Prostate gland (tissue), 2 donors: ENCODE measurements around the gene AQP12B. TPM values are rescaled to one million over a fixed set of nuclear protein-coding genes. Genes with fewer than 3 reads are reported as not detected.

Source experiments
- DNase-seq: peaks from one replicate; pipeline ENCODE4 v3.0.0-alpha.2; 2019; ENCODE audit warnings: low spot score
- H3K27ac ChIP-seq, 2 donors: fragments of 200-600 bp; sonication (generic); 2 replicates each; pipeline ENCODE4 v1.5.1; 2017 to 2019
- H3K27me3 ChIP-seq: fragments of 200-600 bp; sonication (generic); replicated peaks from 2 replicates; pipeline ENCODE4 v1.5.1; 2019; ENCODE audit not compliant: insufficient read depth
- H3K36me3 ChIP-seq, 2 donors: fragments of 200-600 bp; sonication (generic); 1 replicate in 1 of 2; 2 replicates in 1 of 2; pipeline versions ENCODE4 v1.5.1 to v1.8.1; 2017 to 2019
- H3K4me1 ChIP-seq: fragments of 200-600 bp; sonication (generic); replicated peaks from 2 replicates; pipeline ENCODE4 v1.5.1; 2019
- H3K4me3 ChIP-seq, 2 donors: fragments of 200-600 bp; sonication (generic); 2 replicates each; pipeline ENCODE4 v1.5.1; 2017 to 2019
- H3K9me3 ChIP-seq: fragments of 200-600 bp; sonication (generic); 2 replicates; pipeline ENCODE4 v1.5.1; 2017
- POLR2A ChIP-seq: fragments of 450-650 bp; IDR thresholded peaks from one replicate; pipeline ENCODE4 v1.6.1; 2016; ENCODE audit warnings: antibody characterized with exemption, mild to moderate bottlenecking
- POLR2AphosphoS5 ChIP-seq: sonication (generic); formaldehyde crosslinking; IDR thresholded peaks from one replicate; pipeline ENCODE4 v1.6.1; 2017; ENCODE audit warnings: antibody characterized with exemption
- WGBS: methylation state at CpG from one replicate; pipeline ENCODE4 v1.1.5; 2018; 5-methylcytosine and 5-hydroxymethylcytosine counted together
- intact Hi-C: fragments of 100-400 bp; cut with DNase I; formaldehyde crosslinking; loops from one replicate; pipeline ENCODE4 v1.14.2; 2022
- total RNA-seq, 2 donors: library from RNA; depleted of rRNA; stranded (reverse); fragments of >200 nt; gene quantifications; one replicate each; pipeline ENCODE4 v1.1.0, GENCODE V29; 2016
- TF ChIP-seq, protein P1 (sequence below), 4 experiments: fragments of 200-600 bp in 2 of 4; fragments of 450-650 bp in 2 of 4; sonication (generic) in 2 of 4; IDR thresholded peaks; 1 replicate in 3 of 4; 2 replicates in 1 of 4; pipeline ENCODE4 v1.5.1; 2016 to 2019; ENCODE audit warnings: antibody characterized with exemption in 4 of 4, mild to moderate bottlenecking in 2 of 4, moderate library complexity in 2 of 4

Gene AQP12B
- total RNA-seq, 2 donors from 2014 or later: not detected

- 94% methylated on average over 10 of the region's 10 CpGs for WGBS
- Histone ChIP-seq H3K27ac (no peak overlapping the region), H3K4me3 (no peak overlapping the region), H3K4me1 (no peaks in the 10 kb centered on the region), H3K9me3 (no peaks in the 10 kb centered on the region), H3K27me3 (no peaks in the 10 kb centered on the region), H3K36me3 (no peaks in the 10 kb centered on the region)
- intact Hi-C loops: no loop called here
- no peak for TF ChIP-seq POLR2AphosphoS5
- no peak for TF ChIP-seq POLR2A
- TF ChIP-seq, protein P1, sequence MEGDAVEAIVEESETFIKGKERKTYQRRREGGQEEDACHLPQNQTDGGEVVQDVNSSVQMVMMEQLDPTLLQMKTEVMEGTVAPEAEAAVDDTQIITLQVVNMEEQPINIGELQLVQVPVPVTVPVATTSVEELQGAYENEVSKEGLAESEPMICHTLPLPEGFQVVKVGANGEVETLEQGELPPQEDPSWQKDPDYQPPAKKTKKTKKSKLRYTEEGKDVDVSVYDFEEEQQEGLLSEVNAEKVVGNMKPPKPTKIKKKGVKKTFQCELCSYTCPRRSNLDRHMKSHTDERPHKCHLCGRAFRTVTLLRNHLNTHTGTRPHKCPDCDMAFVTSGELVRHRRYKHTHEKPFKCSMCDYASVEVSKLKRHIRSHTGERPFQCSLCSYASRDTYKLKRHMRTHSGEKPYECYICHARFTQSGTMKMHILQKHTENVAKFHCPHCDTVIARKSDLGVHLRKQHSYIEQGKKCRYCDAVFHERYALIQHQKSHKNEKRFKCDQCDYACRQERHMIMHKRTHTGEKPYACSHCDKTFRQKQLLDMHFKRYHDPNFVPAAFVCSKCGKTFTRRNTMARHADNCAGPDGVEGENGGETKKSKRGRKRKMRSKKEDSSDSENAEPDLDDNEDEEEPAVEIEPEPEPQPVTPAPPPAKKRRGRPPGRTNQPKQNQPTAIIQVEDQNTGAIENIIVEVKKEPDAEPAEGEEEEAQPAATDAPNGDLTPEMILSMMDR (IDR thresholded peaks at IDR 0.05): no peak
- DNase-seq: no peak
Measured at GRCh38 chr2:240728361-240728760, 45.7 kb upstream of the AQP12B start.

GRCh38 chr2:240727913-240728312, 45.2 kb upstream of the AQP12B start:
- H3K27me3 ChIP-seq: no peaks in the 10 kb centered on the region
- no peak overlapping the region for H3K27ac ChIP-seq
- H3K9me3 ChIP-seq: no peaks in the 10 kb centered on the region
- H3K4me1 ChIP-seq: no peaks in the 10 kb centered on the region
- no peak overlapping the region for H3K4me3 ChIP-seq
- DNase-seq: no peak
- intact Hi-C loops: no loop called here
- no peaks in the 10 kb centered on the region for H3K36me3 ChIP-seq
- TF ChIP-seq, protein P1 (IDR thresholded peaks at IDR 0.05): no peak
- TF ChIP-seq POLR2A: no peak
- no peak for TF ChIP-seq POLR2AphosphoS5
- WGBS: 88% methylated on average over 15 of the region's 15 CpGs

GRCh38 chr2:240727439-240727838, 44.8 kb upstream of the AQP12B start:
- Histone ChIP-seq H3K27ac (no peak overlapping the region), H3K4me3 (no peak overlapping the region), H3K27me3 (no peaks in the 10 kb centered on the region), H3K4me1 (no peaks in the 10 kb centered on the region), H3K9me3 (no peaks in the 10 kb centered on the region), H3K36me3 (no peaks in the 10 kb centered on the region)
- 84% methylated on average over 9 of the region's 14 CpGs for WGBS
- TF ChIP-seq POLR2A (no peak), POLR2AphosphoS5 (no peak)
- TF ChIP-seq, protein P1 (IDR thresholded peaks at IDR 0.05): no peak
- intact Hi-C loops: no loop called here
- no peak for DNase-seq

GRCh38 chr2:240726876-240727275, 44.2 kb upstream of the AQP12B start:
- H3K27ac ChIP-seq: no peak overlapping the region
- H3K4me3 ChIP-seq: no peak overlapping the region
- DNase-seq: no peak
- no peaks in the 10 kb centered on the region for H3K27me3 ChIP-seq
- no peaks in the 10 kb centered on the region for H3K4me1 ChIP-seq
- H3K36me3 ChIP-seq: no peaks in the 10 kb centered on the region
- H3K9me3 ChIP-seq: no peaks in the 10 kb centered on the region
- TF ChIP-seq POLR2AphosphoS5 (no peak), POLR2A (no peak)
- TF ChIP-seq, protein P1 (IDR thresholded peaks at IDR 0.05): no peak
- WGBS: 88% methylated on average over 14 of the region's 14 CpGs
- intact Hi-C loops: no loop called here

DNA sequence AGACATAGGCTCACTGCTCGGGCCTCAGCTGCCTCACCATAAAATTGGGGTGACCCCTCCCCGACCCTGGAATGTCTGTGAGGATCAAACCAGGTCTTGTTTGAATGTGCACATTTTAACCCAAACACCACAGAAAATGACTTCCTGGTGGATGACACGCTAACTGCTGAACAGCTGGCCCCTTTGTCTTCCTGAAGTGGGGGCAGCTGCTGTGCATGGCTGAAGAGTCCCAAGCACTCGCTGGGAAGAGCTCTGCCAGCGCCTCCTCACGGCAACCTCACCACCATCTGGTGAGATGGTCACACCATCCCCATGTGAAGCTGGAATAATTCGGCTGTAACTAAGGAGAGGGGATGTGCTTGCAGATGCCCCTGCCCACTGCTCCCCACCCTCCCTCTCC, 43.0 kb upstream of the AQP12B start:
- TF ChIP-seq, protein P1 (IDR thresholded peaks at IDR 0.05): no peak
- TF ChIP-seq POLR2AphosphoS5 (no peak), POLR2A (no peak)
- H3K4me1 ChIP-seq: no peaks in the 10 kb centered on the region
- DNase-seq: no peak
- 78% methylated on average over 7 of the region's 7 CpGs for WGBS
- no peaks in the 10 kb centered on the region for H3K9me3 ChIP-seq
- intact Hi-C loops: no loop called here
- H3K27me3 ChIP-seq: no peaks in the 10 kb centered on the region
- H3K4me3 ChIP-seq: no peak overlapping the region
- H3K27ac ChIP-seq: no peak overlapping the region
- H3K36me3 ChIP-seq: no peaks in the 10 kb centered on the region
